A673 (cell line): ENCODE results near the gene CTSH.

Experiments
- CTCF ChIP-seq: fragments of 300-800, 200-600 bp; sonication (generic); conservative IDR thresholded peaks from 2 replicates; pipeline ENCODE4 v1.5.1; 2017; ENCODE audit warnings: low read depth, mild to moderate bottlenecking, antibody characterized with exemption, low read length, moderate library complexity, mixed read lengths
- EZH2 ChIP-seq: fragments of 200-600 bp; sonication (generic); IDR thresholded peaks from 2 replicates; pipeline ENCODE4 v1.6.1; 2017; ENCODE audit warnings: borderline replicate concordance, low read depth, mild to moderate bottlenecking, mixed read lengths, antibody characterized with exemption, low read length; ENCODE audit not compliant: poor library complexity, severe bottlenecking

GRCh38 chr15:78991879-78992278 lies 47.0 kb upstream of the CTSH start:
- TF ChIP-seq CTCF (no peak), EZH2 (no peak)
